Motor neuron (in vitro differentiated cells): ENCODE results near the gene PROC. TPM values are rescaled to one million over a fixed set of nuclear protein-coding genes. Genes with fewer than 3 reads are reported as not detected.

Experiments
- ATAC-seq, 8 experiments: fragments of 200-7000 bp; cut with Tn5 transposase; replicated peaks in 6 of 8; 2 replicates each; pipeline ENCODE4 v1.8.0; 2021; ENCODE audit warnings: mild to moderate bottlenecking in 8 of 8, moderate library complexity in 8 of 8
- H3K27ac ChIP-seq, 2 donors: fragments of 250-450 bp; sonication (Bioruptor Pico); 2 replicates each; pipeline ENCODE4 v1.9.0; 2021; ENCODE audit warnings: antibody characterized with exemption in 2 of 2, mild to moderate bottlenecking in 2 of 2, moderate library complexity in 1 of 2
- H3K4me1 ChIP-seq, 2 donors: fragments of 250-450 bp; sonication (Bioruptor Pico); replicated peaks in 1 of 2; 2 replicates each; pipeline ENCODE4 v1.6.1; 2021; ENCODE audit warnings: antibody characterized with exemption in 2 of 2, mild to moderate bottlenecking in 2 of 2, moderate library complexity in 1 of 2
- H3K4me3 ChIP-seq, 5 donors: fragments of 250-450 bp; sonication (Bioruptor Pico); 2 replicates each; pipeline ENCODE4 v1.9.0; 2021; ENCODE audit warnings: antibody characterized with exemption in 5 of 5, mild to moderate bottlenecking in 5 of 5, moderate library complexity in 4 of 5
- WGBS, 10 experiments: fragments of 450-650 bp; shearing (Covaris generic); methylation state at CpG; one replicate each; pipeline ENCODE4 v1.0.0; 2022; 5-methylcytosine and 5-hydroxymethylcytosine counted together
- in situ Hi-C, 9 experiments: fragments of 400-800 bp; cut with MboI; loops; one replicate each; pipeline ENCODE4 v1.15.0; 2021; ENCODE audit warnings: low sequenced_read_pairs in 9 of 9, low pct_unique_long_range_greater_than_20kb in 2 of 9; ENCODE audit not compliant: unreplicated experiment in 9 of 9
- total RNA-seq, 8 experiments: library from RNA; unstranded; fragments of 300-600 nt; gene quantifications; 2 replicates each; pipeline versions ENCODE4 v1.2.3 to v1.2.4, GENCODE V29; 2022

Gene PROC
- total RNA-seq, 8 experiments from 2014 or later, result 0.27 to 0.95 (median 0.81) TPM

- Histone ChIP-seq H3K4me3 (no peak overlapping the region), H3K4me1 (no peaks in the 10 kb centered on the region), H3K27ac (no peak overlapping the region)
- 30 to 100% (median 97%) methylated on average over 1 to 8 of the region's 36 CpGs; no CpG with 5 or more reads in 4 of the 10 experiments for WGBS, 10 experiments
- ATAC-seq, result no peak
- in situ Hi-C loops, result no loop called here
Measured at GRCh38 chr2:127428057-127428814, 10.0 kb downstream of the PROC start.

- ATAC-seq, result no peak
- in situ Hi-C loops, result no loop called here
- H3K27ac ChIP-seq, result no peak overlapping the region
- WGBS, 10 experiments, result 40 to 90% (median 73%) methylated on average over 1 to 4 of the region's 6 CpGs; no CpG with 5 or more reads in 6 of the 10 experiments
- H3K4me1 ChIP-seq, result no peaks in the 10 kb centered on the region
- no peak overlapping the region for H3K4me3 ChIP-seq
Measured at GRCh38 chr2:127428815-127429109, 10.5 kb downstream of the PROC start.

GRCh38 chr2:127429291-127429690 is 11.1 kb downstream of the PROC start:
- Histone ChIP-seq H3K4me1 (no peaks in the 10 kb centered on the region), H3K4me3 (no peak overlapping the region), H3K27ac (no peak overlapping the region)
- ATAC-seq, result no peak
- in situ Hi-C loops, result no loop called here
- 67 to 100% (median 92%) methylated on average over 2 to 4 of the region's 4 CpGs; no CpG with 5 or more reads in 3 of the 10 experiments for WGBS, 10 experiments

- no peak for ATAC-seq
- no peak overlapping the region for H3K27ac ChIP-seq
- no peaks in the 10 kb centered on the region for H3K4me1 ChIP-seq
- 72 to 100% (median 92%) methylated on average over 1 to 4 of the region's 7 CpGs; no CpG with 5 or more reads in 4 of the 10 experiments for WGBS, 10 experiments
- H3K4me3 ChIP-seq, result no peak overlapping the region
- in situ Hi-C loops, result no loop called here
Measured at GRCh38 chr2:127429844-127430425, 11.7 kb downstream of the PROC start.

GRCh38 chr2:127431408-127432023 is 13.3 kb downstream of the PROC start:
- Histone ChIP-seq H3K27ac (no peak overlapping the region), H3K4me3 (no peak overlapping the region), H3K4me1 (no peaks in the 10 kb centered on the region)
- WGBS, 10 experiments, result 48 to 100% (median 79%) methylated on average over 2 to 9 of the region's 14 CpGs; no CpG with 5 or more reads in 2 of the 10 experiments
- in situ Hi-C loops, result no loop called here
- ATAC-seq, result no peak

- WGBS, 10 experiments, result 74 to 100% (median 84%) methylated on average over 1 to 6 of the region's 6 CpGs; no CpG with 5 or more reads in 1 of the 10 experiments
- H3K27ac ChIP-seq, result no peak overlapping the region
- in situ Hi-C loops, result no loop called here
- H3K4me3 ChIP-seq, result no peak overlapping the region
- no peaks in the 10 kb centered on the region for H3K4me1 ChIP-seq
- no peak for ATAC-seq
Measured at GRCh38 chr2:127434515-127434914, 16.3 kb downstream of the PROC start.

GRCh38 chr2:127437056-127437455 is 18.8 kb downstream of the PROC start:
- no peak for ATAC-seq
- Histone ChIP-seq H3K4me3 (no peak overlapping the region), H3K27ac (no peak overlapping the region), H3K4me1 (no peaks in the 10 kb centered on the region)
- 43 to 86% (median 67%) methylated on average over 2 to 5 of the region's 9 CpGs; no CpG with 5 or more reads in 6 of the 10 experiments for WGBS, 10 experiments
- in situ Hi-C loops, result no loop called here

GRCh38 chr2:127437781-127438726 is 19.8 kb downstream of the PROC start:
- ATAC-seq, result no peak
- Histone ChIP-seq H3K27ac (no peak overlapping the region), H3K4me3 (no peak overlapping the region), H3K4me1 (no peaks in the 10 kb centered on the region)
- 20 to 100% (median 79%) methylated on average over 1 to 6 of the region's 13 CpGs; no CpG with 5 or more reads in 2 of the 10 experiments for WGBS, 10 experiments
- in situ Hi-C loops, result no loop called here

GRCh38 chr2:127439343-127439742 is 21.1 kb downstream of the PROC start:
- Histone ChIP-seq H3K4me1 (no peaks in the 10 kb centered on the region), H3K4me3 (no peak overlapping the region)

GRCh38 chr2:127448526-127448925 is 30.3 kb downstream of the PROC start:
- peak in 2 of 8 experiments; percentile 61 to 91 for ATAC-seq
- 33 to 100% (median 92%) methylated on average over 2 of the region's 2 CpGs; no CpG with 5 or more reads in 1 of the 10 experiments for WGBS, 10 experiments

More at GRCh38 chr2:127439343-127439742, 21.1 kb downstream of the PROC start:
- WGBS, 10 experiments, result 50 to 80% (median 80%) methylated on average over 1 to 2 of the region's 5 CpGs; no CpG with 5 or more reads in 6 of the 10 experiments
- ATAC-seq, result no peak
- in situ Hi-C loops, result no loop called here
- H3K27ac ChIP-seq, result no peak overlapping the region

GRCh38 chr2:127449414-127449813 is 31.2 kb downstream of the PROC start:
- no peak for ATAC-seq
- 0 to 100% (median 40%) methylated on average over 1 to 4 of the region's 4 CpGs; no CpG with 5 or more reads in 1 of the 10 experiments for WGBS, 10 experiments
- in situ Hi-C loops, result no loop called here
- peaks cover 0 to 2% of the 10 kb centered on the region in 2 donors for H3K4me1 ChIP-seq
- H3K4me3 ChIP-seq, result no peak overlapping the region
- no peak overlapping the region for H3K27ac ChIP-seq

More at GRCh38 chr2:127448526-127448925, 30.3 kb downstream of the PROC start:
- Histone ChIP-seq H3K4me3 (no peak overlapping the region), H3K4me1 (peaks cover 0 to 2% of the 10 kb centered on the region in 2 donors), H3K27ac (no peak overlapping the region)
- in situ Hi-C loops, result no loop called here

- Histone ChIP-seq H3K4me1 (peaks cover 0 to 2% of the 10 kb centered on the region in 2 donors), H3K27ac (no peak overlapping the region), H3K4me3 (no peak overlapping the region)
- ATAC-seq, result no peak
- in situ Hi-C loops, result loop anchor here in 1 of 9 experiments (25.0 kb wide), 1 partner anchor 263 kb away; no protein-coding TSS in a partner anchor
- WGBS, 10 experiments, result 45 to 100% (median 76%) methylated on average over 1 to 4 of the region's 4 CpGs
Measured at GRCh38 chr2:127449898-127450297, 31.7 kb downstream of the PROC start.
